Stimulated activated CD8-positive, alpha-beta memory T cell treated with anti-CD3 and anti-CD28 coated beads, Interleukin-7, amount 100 ng/mL, for 24 hours (primary cell): ENCODE data around the gene CD40LG.

Source experiments
- DNase-seq: peaks from one replicate; pipeline ENCODE4 v3.0.0-alpha.2; 2020; ENCODE audit warnings: low read depth

CD40LG gene

GRCh38 chrX:136697156-136697555 lies 49.2 kb downstream of the CD40LG start:
- DNase-seq = no peak

GRCh38 chrX:136708348-136708747 lies 60.4 kb downstream of the CD40LG start:
- DNase-seq = no peak
